Thoracic aorta (tissue), 2 donors: ENCODE results near the gene MYD88. TPM values are rescaled to one million over a fixed set of nuclear protein-coding genes. Genes with fewer than 3 reads are reported as not detected.

Source experiments
- ATAC-seq: fragments of 150-250 bp; one replicate; pipeline ENCODE4 v1.8.0; 2017; ENCODE audit warnings: low read depth; ENCODE audit not compliant: insufficient number of reproducible peaks, low FRiP score
- DNase-seq: peaks from one replicate; pipeline ENCODE4 v3.0.0-alpha.2; 2020; ENCODE audit warnings: low spot score
- H3K27ac ChIP-seq, 2 donors: fragments of 200-600 bp; sonication (generic); 1 replicate in 1 of 2; 2 replicates in 1 of 2; pipeline ENCODE4 v1.5.1; 2016; ENCODE audit warnings: mild to moderate bottlenecking in 2 of 2, moderate library complexity in 2 of 2
- H3K27me3 ChIP-seq: fragments of 200-600 bp; sonication (generic); replicated peaks from 2 replicates; pipeline ENCODE4 v1.6.0; 2016; ENCODE audit warnings: mild to moderate bottlenecking; ENCODE audit not compliant: insufficient read depth
- H3K36me3 ChIP-seq: fragments of 200-600 bp; sonication (generic); one replicate; pipeline ENCODE4 v1.5.1; 2016
- H3K4me1 ChIP-seq, 2 donors: fragments of 200-600 bp; sonication (generic); 1 replicate in 1 of 2; 2 replicates in 1 of 2; pipeline versions ENCODE4 v1.5.1 to v1.6.0; 2016; ENCODE audit warnings: low read depth in 2 of 2, mild to moderate bottlenecking in 1 of 2; ENCODE audit not compliant: control insufficient read depth in 1 of 2
- H3K4me3 ChIP-seq: fragments of 200-600 bp; sonication (generic); 2 replicates; pipeline ENCODE4 v1.5.1; 2016; ENCODE audit warnings: mild to moderate bottlenecking
- H3K9me3 ChIP-seq: fragments of 200-600 bp; sonication (generic); 2 replicates; pipeline ENCODE4 v1.5.1; 2016
- total RNA-seq, 2 donors: library from RNA; depleted of rRNA; stranded (reverse); fragments of >200 nt; gene quantifications; one replicate each; pipeline versions ENCODE4 v1.1.0 to v1.2.3, GENCODE V29; 2016
- TF ChIP-seq, protein P1 (sequence below): fragments of 200-600 bp; sonication (generic); IDR thresholded peaks from one replicate; pipeline ENCODE4 v1.5.1; 2019; ENCODE audit warnings: antibody characterized with exemption

Gene MYD88
- total RNA-seq, 2 donors from 2014 or later, result 27.8 to 49.7 TPM

DNA sequence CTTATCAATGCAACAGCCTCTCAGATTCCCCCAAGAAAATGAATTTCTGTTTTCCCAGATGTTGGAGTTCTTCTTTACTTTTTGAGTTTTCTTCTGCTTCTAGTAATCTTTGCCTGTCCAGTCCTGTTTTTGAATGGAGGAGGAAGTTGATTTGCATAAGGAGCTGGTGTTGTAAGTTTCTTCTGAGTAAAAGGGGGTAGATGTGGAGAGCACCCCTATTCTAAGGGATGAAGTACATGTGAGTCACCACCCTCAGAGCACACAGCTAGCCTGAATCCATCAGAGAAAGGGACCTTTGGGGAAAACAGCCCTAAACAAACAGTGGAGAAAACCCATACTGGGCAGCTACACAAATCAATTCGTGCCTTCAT, 36.0 kb upstream of the MYD88 start:
- H3K4me3 ChIP-seq, result no peak overlapping the region
- H3K27ac ChIP-seq, result no peak overlapping the region
- H3K27me3 ChIP-seq, result no peaks in the 10 kb centered on the region
- H3K36me3 ChIP-seq, result no peaks in the 10 kb centered on the region
- DNase-seq, result no peak
- ATAC-seq, result no peak
- peaks cover 6% of the 10 kb centered on the region for H3K9me3 ChIP-seq
- no peaks in the 10 kb centered on the region for H3K4me1 ChIP-seq
- TF ChIP-seq, protein P1, sequence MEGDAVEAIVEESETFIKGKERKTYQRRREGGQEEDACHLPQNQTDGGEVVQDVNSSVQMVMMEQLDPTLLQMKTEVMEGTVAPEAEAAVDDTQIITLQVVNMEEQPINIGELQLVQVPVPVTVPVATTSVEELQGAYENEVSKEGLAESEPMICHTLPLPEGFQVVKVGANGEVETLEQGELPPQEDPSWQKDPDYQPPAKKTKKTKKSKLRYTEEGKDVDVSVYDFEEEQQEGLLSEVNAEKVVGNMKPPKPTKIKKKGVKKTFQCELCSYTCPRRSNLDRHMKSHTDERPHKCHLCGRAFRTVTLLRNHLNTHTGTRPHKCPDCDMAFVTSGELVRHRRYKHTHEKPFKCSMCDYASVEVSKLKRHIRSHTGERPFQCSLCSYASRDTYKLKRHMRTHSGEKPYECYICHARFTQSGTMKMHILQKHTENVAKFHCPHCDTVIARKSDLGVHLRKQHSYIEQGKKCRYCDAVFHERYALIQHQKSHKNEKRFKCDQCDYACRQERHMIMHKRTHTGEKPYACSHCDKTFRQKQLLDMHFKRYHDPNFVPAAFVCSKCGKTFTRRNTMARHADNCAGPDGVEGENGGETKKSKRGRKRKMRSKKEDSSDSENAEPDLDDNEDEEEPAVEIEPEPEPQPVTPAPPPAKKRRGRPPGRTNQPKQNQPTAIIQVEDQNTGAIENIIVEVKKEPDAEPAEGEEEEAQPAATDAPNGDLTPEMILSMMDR, result no peak

DNA sequence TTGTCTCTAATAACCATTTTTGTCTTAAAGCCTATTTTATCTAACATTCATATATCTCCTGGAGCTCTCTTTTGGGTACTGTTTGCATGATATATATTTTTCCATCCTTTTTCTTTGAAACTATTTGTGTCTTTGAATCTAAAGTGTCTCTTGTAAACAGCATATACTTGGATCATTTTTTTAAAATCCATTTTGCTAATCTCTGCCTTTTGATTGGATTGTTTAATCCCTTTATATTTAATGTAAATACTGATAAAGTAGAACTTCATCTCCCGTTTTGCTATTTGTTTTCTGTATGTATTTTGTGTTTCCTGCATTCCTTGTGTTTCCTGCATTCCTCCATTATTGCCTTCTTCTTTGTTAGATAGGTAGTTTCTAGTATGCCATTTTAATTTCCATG, 32.9 kb upstream of the MYD88 start:
- TF ChIP-seq, protein P1, result no peak
- no peaks in the 10 kb centered on the region for H3K36me3 ChIP-seq
- H3K4me3 ChIP-seq, result no peak overlapping the region
- H3K4me1 ChIP-seq, result no peaks in the 10 kb centered on the region
- H3K27me3 ChIP-seq, result no peaks in the 10 kb centered on the region
- ATAC-seq (no peak), DNase-seq (no peak)
- peaks cover 6% of the 10 kb centered on the region for H3K9me3 ChIP-seq
- no peak overlapping the region for H3K27ac ChIP-seq

DNA sequence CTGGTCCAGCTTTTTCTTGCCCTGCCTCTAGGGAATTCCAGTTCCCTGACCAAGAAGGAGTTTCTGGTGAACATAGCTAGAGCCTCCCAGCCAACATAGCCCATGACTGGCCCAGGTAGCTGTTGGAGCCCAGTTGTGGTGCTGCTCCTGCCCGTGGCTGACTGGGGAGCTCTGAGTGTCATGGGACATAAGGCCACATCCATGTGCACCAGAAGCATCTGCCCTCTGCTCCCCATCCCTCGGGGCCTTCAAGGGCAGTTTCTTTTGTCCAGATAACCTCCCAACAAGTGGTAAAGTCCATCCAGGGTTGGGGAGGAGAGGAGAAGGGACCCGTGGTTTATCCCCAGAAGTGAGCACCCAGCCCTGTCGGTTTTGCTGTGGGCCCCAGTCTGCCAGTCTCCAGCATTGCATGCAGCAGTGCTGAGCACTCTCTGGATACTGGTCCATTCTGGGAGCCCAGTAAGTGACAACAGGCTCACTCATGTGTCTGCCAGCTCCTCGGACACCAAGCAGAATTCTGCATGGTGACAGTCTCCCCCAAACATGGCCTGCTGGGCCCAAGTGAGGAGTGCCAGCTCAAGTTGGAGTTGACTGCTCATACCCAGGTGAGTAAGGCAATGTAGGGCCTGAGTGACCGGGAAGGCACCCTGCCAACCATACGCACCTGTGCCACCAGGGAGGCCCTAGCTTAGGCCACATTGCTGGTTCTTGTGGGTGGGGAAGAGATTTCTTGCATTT, 30.4 kb upstream of the MYD88 start:
- no peak for DNase-seq
- TF ChIP-seq, protein P1, result no peak
- ATAC-seq, result no peak

DNA sequence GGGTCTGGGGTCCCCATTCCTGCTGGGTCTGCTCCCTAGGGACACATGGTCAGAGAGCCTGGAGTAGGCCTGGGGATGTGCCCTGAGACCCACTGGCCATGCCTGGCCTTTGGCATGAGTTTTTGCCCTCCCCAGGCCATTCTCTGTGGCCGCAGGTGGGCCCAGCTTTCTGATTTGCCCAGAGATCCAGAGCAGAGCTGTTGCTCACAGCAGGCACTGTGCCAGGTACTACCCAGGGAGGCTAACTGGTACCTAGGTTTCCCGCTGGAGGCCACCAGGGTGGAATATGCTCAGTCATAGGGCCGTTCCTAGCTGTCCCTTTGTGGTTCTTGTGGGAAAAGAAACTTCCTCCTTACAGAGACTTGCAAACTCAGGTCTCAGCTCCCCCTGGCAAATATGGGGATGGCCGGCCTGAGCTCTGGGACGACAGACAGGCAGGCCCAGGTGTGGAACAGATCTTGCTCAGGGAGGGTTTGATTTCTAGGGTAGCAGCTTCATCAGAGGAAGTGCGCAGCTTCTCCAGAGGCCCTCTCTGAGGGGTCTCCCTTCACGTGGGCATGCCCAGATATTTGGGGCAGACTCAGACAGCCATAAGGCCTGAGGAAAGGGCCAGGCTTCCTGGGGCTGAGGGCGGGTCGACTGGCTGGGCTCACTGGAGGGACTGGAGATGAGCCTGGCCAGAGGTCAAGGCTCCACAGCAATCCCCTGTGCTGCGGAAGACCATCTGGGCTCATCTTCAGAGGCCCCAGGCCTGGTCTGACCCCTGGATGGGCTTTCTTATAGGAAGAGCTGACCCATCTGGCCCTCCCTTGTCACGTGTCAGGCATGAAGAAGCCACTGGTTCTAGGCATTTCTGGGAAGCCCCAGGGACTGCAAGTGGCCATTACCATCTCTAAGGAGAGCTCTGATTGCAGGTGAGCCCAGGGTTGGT, 29.5 kb upstream of the MYD88 start:
- TF ChIP-seq, protein P1, result no peak

More for the DNA sequence above, 30.4 kb upstream of the MYD88 start:
- Histone ChIP-seq H3K27ac (no peak overlapping the region), H3K36me3 (no peaks in the 10 kb centered on the region), H3K4me3 (no peak overlapping the region), H3K4me1 (no peaks in the 10 kb centered on the region), H3K27me3 (no peaks in the 10 kb centered on the region), H3K9me3 (peaks cover 6% of the 10 kb centered on the region)

More for the DNA sequence above, 29.5 kb upstream of the MYD88 start:
- H3K27ac ChIP-seq, result no peak overlapping the region
- H3K36me3 ChIP-seq, result no peaks in the 10 kb centered on the region
- H3K27me3 ChIP-seq, result no peaks in the 10 kb centered on the region
- DNase-seq (no peak), ATAC-seq (no peak)
- no peak overlapping the region for H3K4me3 ChIP-seq
- H3K9me3 ChIP-seq, result peaks cover 6% of the 10 kb centered on the region
- no peaks in the 10 kb centered on the region for H3K4me1 ChIP-seq
